SK-N-SH treated with all-trans-retinoic acid at 6 μM for 48 hours (cell line): Measurements from ENCODE around the gene HPCAL1.

ENCODE experiments used
- BACH2 ChIP-seq: fragments of 250-450 bp; sonication (Bioruptor Pico); IDR thresholded peaks from 2 replicates; pipeline ENCODE4 v1.9.0; 2021; ENCODE audit warnings: mild to moderate bottlenecking, borderline replicate concordance
- CSDC2 ChIP-seq: fragments of 250-450 bp; sonication (Bioruptor Pico); IDR thresholded peaks from 2 replicates; pipeline ENCODE4 v1.5.0; 2020; ENCODE audit warnings: mild to moderate bottlenecking, moderate library complexity
- PATZ1 ChIP-seq: fragments of 250-450 bp; sonication (Bioruptor Pico); IDR thresholded peaks from 2 replicates; pipeline ENCODE4 v1.8.0; 2020; ENCODE audit warnings: mild to moderate bottlenecking, moderate library complexity, borderline replicate concordance
- SNAI2 ChIP-seq: fragments of 250-450 bp; sonication (Bioruptor Pico); IDR thresholded peaks from 2 replicates; pipeline ENCODE4 v1.5.0; 2020; ENCODE audit warnings: mild to moderate bottlenecking, moderate library complexity
- ZFP3 ChIP-seq: fragments of 250-450 bp; sonication (Bioruptor Pico); IDR thresholded peaks from 2 replicates; pipeline ENCODE4 v1.5.0; 2020; ENCODE audit warnings: mild to moderate bottlenecking, moderate library complexity
- ZNF565 ChIP-seq: fragments of 450-650 bp; formaldehyde crosslinking; conservative IDR thresholded peaks from 2 replicates; pipeline ENCODE4 v1.5.0; 2020; ENCODE audit warnings: low read depth, mild to moderate bottlenecking, moderate library complexity
- ZNF8 ChIP-seq: fragments of 450-650 bp; formaldehyde crosslinking; IDR thresholded peaks from 2 replicates; pipeline ENCODE4 v1.5.0; 2020; ENCODE audit warnings: mild to moderate bottlenecking, moderate library complexity

GRCh38 chr2:10382354-10383061 lies 79.8 kb downstream of the HPCAL1 start:
- TF ChIP-seq ZFP3 (no peak), ZNF8 (CRISPR knock-in tag) (no peak), CSDC2 (CRISPR knock-in tag) (no peak), BACH2 (no peak), PATZ1 (CRISPR knock-in tag) (no peak), ZNF565 (CRISPR knock-in tag) (no peak), SNAI2 (no peak)
